HG03103 (cell line): ENCODE data around the gene ELAVL2.

Source experiments
- ATAC-seq: cut with Tn5 transposase; IDR thresholded peaks from one replicate; pipeline ENCODE4 v1.9.1; 2021; ENCODE audit warnings: low read depth; ENCODE audit not compliant: unreplicated experiment

The ELAVL2 gene

DNA sequence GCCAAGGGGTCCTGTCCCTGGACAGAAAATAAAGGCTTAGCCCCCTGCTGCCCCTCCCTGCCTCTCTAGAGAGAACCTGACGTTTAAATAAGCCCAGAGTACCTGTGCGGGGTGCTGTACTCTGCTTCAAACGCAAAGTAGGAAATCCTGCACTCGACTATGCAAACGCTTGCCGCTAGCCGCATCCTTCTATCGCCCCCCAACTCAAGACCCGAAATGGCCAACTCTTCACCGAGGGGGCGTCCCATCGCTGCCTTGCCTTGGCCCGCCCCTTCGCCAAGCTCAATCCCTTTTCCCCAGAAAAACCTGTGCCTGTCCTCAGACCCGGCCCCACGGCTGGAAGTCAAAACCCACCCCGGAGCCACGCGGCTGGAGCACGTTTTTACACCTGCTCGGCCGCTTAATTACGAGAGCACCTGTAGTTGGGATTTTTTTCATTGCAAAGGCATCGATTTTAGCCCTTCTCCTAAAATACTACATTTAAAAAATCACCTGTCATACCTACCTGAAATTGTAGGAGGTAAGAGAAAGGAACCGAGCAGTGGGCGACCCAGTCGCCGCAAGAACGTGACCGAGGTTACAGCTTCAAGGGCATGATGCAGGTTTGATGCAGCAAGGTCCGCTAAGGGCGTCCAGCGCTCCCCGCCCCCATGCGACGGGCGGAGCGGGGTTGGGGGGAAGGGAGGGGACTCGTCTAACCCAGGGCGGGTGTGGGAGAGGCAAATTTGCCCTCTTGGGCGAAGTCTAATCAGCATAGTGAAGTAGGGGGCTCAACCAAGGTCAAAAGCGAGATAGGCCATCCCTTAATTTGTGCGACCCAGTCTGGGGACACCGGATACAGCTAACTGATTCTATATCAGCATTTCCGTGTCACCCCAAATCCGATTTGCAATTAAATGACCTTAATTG lies 3.5 kb downstream of the ELAVL2 start:
- ATAC-seq = no peak

DNA sequence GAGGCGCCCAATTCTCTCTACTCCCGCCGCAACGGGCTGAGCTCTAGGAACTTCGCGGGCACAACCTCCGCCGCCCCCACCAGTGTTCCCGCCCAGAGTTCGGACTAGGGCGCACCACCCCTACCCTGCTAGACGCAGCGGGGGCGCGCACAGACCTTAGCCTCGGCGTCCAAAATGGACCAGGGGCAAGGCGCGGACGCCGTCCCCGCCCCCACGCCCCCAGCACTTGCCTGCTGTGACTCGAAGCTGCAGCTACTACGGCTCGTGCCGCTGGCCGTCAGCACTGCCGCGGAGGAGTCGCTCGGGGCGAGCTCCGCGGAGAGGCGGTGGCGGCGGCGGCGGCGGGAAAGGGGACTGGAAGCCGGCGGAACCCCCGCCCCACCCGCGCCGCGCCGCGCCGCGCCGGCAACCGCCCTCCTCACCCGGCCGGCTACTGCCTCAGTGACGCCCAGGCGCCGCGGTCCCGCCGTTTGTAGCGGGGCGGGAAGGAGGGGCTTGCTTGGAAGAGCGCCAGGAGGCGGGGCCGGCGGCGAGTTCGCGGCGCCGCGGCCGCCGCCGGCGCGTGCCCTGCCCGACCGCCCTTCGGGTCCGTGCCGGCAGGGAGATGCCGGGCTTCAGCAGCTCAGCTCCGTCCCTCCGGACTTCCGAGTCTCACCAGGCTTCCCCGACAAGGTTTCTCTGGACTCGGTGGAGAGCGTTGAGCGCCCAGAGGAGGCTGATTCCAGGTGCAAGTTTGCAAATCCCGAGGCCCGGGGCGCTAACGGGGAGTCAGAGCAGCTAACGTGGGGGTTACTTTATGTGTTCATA lies 4.5 kb downstream of the ELAVL2 start:
- ATAC-seq = no peak

DNA sequence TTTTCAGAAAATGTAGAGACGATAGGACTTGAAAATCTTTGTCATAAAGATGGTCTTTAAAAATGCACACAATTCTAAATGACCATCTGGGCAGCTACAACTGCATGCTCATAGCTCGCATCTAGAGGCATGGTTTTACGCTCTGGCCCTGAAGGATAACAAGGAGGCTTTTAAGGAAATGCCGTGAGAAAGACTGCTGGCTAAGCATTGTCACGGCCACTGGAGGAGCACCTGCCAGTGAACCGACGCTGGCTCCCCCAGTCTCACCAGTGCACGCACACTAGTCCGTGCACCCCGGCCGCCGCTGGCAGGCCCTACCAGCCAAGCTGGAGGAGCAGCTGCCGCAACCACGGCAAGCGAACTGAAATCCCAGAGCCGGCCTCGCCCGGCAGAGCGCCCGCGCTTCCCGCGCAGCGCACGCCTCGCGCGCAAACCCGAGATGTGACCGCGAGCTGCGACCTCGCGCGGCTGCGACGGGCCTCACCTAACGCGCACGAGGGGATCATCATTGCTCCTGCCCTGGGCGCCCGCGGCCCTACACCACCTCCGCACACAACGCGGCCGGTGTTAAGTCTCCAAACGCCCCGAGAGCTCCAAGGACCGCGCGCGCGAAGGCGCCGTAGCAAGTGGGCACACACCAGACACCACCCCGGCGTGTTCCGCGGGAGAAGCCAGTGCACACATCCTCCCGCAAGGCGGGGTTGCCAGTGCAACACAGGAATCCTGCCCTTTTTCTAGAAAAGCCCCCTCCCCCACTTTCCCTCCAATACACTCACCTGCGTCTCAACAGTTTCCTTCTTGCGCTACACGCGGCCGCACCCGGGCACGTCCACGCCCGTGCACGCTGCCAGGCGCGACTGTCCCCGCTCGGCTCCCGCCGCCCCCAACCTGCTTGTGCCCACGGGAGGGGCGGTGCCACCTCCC lies 5.3 kb downstream of the ELAVL2 start:
- ATAC-seq = no peak

DNA sequence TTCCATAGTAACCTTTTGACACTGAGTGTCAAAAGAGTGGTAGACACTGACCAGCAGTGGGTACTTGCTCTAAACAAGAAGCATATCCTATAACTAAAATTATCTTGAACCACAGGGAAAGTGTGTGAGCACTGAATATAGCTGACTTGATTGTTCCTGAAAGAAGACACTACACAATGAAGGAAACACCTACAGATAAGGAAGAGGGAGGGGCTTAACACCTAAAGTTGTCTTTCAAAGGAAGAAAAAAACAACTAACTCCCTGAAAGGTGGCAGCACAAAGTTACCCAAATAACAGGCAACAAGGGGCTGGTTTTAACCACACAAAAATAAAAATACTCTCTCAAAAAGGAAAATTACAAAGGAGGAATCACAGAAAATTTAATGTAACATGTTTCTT lies 6.6 kb downstream of the ELAVL2 start:
- no peak for ATAC-seq

DNA sequence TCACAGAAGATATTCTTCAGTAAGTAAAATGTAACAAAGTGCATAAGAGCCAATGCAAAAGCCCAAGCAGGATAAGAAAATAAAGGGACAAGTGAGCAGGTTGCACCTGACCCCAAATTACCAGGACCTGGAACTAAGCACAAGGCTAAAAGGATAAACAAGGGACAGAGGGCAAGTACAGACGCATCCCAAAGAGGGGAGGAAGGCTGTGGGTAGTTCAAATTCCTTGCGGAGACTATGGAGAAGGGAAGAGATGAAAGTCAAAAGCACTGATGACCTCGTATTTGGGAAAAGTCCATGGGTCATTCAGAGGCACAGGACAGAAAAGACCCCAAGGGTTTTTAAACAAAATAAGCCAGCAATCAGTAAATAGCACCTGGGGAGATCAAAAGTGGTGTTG lies 11.8 kb downstream of the ELAVL2 start:
- ATAC-seq = no peak

DNA sequence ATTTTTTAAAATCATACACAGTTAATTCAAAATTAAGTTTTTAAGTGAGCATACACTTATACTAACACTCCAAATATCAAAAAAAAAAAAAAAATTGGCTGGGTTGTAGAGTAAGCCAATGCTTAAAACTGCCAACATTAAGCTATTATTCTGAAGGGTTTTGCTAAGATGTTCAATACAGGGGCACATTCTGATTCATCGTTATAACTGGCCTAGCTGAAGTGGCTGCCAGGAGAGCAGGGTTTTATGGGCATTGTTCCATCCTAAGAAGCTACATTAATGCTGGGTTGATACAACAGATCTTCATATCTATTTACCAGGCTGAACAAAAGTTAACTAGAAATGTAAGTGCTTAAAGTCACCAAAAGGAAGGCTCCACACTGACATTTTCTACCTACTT lies 13.4 kb downstream of the ELAVL2 start:
- no peak for ATAC-seq

DNA sequence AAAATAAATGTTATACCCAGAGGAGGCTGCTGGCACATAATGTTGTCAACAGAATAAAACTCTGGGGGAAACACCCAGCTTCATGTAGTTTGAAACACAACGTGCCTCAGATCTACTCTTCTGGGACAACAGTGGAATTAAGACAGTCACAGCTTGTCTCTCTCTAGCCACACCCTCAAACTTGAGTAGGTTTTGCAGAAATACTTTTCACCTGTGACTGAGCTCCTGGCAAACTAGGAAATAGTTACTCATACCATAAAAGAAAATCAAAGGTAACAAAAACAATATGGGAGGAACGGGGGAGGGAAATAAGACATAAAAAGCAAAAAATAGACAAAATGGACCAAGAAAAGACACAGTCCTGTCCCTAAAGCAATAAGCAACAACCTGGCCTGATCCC lies 14.4 kb downstream of the ELAVL2 start:
- ATAC-seq = no peak

DNA sequence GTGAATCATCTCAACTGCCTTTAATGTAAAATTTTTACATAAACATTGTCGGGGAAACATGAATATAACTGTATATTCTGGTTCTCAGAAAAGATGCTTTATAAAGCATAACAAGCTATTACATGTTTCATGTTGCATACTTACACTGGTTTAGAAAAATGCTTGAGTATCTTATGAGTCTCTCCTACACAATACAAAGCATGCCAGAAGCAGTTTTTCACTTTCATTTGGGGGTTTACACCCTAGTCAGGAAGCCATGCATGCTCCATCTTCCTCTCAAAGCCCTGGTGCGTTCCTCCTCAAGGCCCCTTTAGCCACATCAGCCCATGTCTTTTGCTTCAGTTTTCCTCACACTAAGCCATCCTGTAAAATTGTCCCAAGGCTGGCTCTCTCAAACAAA lies 22.8 kb downstream of the ELAVL2 start:
- ATAC-seq = no peak

DNA sequence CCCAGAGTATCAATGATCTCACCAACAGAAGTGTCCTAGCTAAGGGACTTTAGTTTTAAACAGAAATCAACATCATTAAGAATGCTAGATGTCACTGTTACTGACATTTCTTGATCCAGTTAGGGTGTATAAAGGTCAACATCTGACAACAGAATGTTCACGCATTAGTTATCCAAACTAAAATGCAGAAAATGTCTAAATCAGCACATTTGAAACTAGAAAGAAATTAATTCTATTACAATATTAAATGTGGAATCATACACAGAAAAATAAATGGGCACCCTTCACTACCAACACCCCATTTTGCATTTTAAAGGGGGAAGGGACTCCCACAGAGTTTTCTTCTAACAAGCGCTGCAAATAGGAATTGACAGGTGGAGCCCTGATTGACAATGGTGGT lies 24.5 kb downstream of the ELAVL2 start:
- no peak for ATAC-seq

DNA sequence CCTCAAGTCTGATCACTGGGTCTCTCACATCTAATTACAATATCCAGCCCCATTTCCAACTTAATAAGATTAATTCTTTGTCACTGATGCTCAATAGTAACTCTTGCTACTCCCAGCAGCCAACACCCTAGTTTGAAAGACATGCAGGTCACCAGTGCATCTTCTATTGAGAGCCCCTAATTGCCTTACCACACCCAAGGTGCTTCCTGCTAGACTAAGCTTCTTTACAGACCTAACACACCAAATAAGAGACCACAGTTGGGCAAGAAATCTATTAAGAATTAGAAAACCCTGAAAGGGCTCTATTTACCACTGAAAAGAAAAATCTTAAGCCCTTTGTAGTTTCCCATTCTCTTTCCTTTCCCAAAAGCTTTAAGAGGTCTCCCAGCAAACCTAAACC lies 26.5 kb downstream of the ELAVL2 start:
- ATAC-seq = no peak

DNA sequence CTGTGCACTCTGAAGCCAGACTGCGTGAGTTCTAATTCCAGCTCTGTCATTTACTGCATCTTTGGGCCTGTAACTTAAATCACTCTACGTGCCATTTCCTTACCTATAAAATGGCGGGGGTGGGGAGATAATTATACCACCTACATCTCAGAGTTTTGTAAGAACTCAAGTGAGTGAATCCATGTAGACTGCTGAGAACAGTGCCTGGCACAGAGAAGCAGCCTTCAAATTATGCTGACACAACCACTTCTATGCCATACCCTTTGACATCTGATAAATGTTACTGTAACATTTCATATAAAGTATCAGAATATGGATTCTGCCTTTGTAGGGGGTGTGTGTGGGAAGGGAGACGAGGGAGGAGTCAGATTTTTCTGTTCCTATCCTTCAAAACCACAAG lies 27.7 kb downstream of the ELAVL2 start:
- ATAC-seq = no peak

DNA sequence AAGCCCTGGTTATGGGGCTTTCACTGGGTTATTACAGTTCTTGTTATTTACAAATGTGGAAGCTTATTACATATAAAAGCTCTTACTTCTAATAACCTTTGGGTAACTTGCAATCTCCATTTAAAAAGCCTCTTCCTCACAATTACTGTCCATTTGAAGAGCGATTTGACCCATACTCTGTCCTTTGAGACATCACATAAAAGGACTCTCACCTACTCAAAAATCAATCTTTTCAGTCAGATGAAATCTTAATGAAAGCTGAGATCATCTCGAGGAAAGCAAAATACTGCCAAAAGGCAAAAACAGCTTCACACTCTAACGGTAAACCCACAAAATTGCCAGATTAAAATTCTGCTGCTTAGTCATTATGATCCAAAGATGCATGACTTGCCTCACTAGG lies 29.8 kb downstream of the ELAVL2 start:
- no peak for ATAC-seq

DNA sequence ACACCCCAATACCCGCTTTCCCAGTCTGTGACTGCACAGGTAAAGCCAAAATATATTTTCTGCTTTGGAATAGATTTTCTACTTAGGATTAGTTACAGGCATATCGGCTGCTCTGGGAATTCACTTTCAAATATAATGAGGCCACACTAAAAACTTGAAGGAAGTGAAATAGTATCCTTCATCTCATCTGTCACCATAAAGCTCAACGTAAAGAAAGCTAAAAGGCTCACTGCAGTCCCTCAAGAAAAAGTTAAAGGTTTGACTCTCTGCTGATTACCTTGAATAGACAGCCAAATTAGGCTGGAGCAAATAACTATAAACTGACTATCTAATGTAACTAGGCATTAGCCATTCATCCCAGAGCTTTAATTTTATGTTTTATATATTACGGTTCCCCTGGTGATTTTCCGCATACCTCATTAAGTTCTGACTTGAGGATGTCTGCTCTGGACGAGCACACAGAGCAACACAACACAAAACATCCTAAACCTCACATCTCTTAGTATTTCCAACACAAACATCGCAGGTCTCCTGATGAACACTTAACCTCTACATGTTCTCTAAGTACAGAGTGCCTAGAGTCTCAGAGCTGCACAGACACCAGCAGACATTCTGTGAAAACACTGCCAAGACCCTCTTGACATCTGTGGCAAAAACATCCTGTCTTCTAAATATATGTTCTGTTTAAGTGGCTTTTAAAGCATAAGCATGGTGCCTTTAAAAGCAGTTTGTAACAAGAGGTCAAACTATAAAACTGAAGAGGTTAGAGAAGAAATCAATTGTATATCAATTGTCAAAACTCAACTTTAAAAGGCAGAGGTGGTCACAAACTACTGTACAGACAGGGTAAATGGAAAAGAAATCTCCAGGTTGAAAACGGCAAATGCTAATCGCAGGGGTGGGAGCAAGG lies 35.4 kb downstream of the ELAVL2 start:
- ATAC-seq = no peak

DNA sequence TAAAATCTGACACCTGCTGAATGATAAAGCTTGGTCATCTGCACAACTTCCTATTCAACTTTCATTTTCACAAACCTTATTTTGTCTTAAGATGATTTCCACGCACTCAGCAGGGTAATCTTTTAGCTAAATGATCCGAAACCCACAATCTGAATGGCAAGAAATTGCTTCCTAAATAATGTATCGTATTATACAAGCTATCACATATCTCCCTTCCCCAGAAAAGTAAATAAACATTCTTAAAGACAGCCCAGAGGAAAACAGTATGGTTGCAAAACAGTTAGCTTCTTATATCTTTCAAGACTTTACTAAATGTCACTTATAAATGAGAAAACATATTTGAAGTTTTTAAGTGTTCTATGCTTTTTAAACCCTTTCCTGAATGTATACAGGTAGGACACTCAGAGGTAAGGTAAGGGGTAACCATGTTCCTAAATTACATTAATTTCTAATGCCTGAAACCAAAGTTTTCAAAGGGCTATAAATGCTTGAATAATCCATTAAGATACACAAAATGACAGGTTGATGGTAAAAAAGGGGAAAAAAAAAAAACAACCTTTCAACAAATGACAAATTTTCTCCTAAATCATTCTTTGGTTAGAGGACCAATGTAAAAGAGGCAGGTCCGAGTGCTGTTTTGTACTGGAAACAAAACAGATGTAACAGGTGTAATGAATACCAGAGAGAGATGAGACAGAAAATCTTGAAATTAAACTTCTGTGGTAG lies 36.3 kb downstream of the ELAVL2 start:
- no peak for ATAC-seq

DNA sequence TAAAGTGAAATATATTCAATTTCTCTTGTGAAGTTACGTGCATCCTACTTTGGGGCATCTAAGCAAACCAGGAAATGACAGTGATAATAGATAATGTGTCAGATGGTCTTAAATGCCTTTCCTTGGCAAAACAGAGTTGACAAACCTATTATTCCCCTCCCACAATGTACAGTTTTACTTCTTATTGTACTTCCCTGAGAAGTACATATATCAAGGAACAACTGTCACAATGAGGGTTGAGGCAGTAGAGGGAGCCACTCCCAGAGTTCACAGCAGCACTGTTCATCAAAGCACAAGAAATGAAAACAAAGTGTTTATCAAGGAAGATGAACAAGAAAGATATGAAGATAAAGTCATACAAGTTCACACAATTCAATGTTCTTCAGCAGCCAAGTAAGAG lies 41.1 kb downstream of the ELAVL2 start:
- no peak for ATAC-seq

DNA sequence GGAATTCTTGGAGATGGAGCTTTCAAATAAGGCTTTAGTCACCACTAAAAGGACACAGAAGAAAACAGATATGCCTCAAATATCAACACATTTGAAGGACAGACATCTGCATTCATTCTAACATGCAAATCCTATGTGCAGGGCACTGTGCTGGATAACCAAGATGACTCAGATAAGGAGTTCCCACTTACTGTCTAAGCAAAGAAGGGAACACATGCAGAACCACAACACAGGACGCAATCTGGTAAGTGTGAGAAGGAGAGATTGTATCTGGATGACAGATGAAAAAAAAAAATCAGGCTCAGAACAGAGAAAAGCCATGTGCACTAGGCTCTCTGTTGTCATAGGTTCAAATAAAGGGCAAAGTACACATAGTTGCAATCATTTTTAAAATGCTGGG lies 42.5 kb downstream of the ELAVL2 start:
- ATAC-seq = no peak

DNA sequence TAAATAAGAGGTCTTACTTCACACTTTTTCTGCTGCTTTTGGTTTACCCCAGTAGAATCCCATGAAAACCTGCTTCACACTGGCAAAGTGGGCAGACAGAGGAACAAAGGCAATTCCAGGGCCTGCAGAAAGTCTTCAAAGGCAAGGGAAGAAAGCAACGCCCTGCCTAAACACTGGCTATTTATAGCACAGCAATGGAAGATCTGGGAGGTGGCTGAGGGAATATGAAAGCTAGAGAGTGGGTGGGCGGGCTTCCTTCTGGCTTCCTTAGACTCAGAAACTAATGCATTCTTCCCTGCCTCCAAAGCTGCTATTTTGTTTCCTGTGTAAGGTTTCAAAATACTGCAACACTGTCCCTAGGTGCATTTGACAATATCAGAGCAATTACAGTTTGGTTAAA lies 46.8 kb downstream of the ELAVL2 start:
- no peak for ATAC-seq

DNA sequence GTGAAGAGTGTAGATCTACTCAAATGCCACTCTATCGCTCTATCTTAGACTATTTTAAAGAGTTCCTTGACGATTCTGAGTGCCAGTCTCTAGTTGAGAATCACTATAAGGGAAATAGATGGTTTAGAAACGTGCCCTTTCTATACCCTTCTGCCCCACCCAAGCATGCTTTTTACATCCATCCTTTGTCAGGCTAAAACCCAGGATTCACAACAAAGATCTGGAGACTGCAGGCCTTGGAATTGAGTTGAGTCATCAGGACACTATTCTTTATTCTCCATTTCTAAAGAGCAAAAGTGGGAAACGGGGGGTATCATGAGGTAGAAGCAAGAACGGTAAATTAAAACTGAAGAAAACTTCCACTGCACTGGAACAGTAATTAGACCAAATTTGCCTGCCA lies 48.7 kb downstream of the ELAVL2 start:
- no peak for ATAC-seq

DNA sequence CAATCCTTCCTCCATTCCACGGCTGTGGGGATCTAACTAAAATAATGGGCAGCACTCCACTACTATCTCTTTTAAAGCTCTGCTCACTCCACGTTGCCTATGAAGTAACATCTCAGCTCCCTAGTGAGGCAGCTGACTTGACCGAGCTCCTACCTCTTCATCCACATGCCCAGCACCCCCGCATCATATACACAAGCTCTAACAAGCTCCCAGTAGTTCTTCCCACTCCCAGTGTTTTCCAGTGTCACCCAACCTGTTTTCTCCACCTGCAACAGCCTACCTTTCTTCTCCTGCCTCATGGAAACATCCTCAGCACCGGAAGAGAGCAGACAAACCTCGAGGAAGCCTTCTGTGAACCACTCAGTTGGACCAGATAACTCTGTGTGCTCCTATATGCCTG lies 50.5 kb downstream of the ELAVL2 start:
- ATAC-seq = no peak
